SK-N-SH (cell line): ENCODE results near the gene PGM5. TPM values are rescaled to one million over a fixed set of nuclear protein-coding genes. Genes with fewer than 3 reads are reported as not detected.

ENCODE experiments used
- CTCF ChIA-PET: fragments of 300-600, 350-600 bp; formaldehyde crosslinking; extraction: SDS; loops from one replicate; lab custom pipeline; 2021; lab: Yijun Ruan, JAX
- POLR2A ChIA-PET: fragments of 350-600 bp; sonication (Branson Sonifier 250); formaldehyde crosslinking; extraction: SDS; loops from one replicate; lab custom pipeline; 2020; ENCODE audit warnings: antibody characterized with exemption, inconsistent platforms; lab: Yijun Ruan, JAX
- DNase-seq: peaks from one replicate; pipeline ENCODE4 v3.0.0; 2012
- H2AFZ ChIP-seq: fragments of 200-600 bp; sonication (generic); 2 replicates; pipeline ENCODE4 v1.8.1; 2016; ENCODE audit warnings: antibody characterized with exemption, mild to moderate bottlenecking, low read depth
- H3F3A ChIP-seq: fragments of 200-600 bp; sonication (generic); replicated peaks from 2 replicates; pipeline ENCODE3; 2016; ENCODE audit warnings: antibody characterized with exemption, mild to moderate bottlenecking; ENCODE audit not compliant: insufficient read depth
- H3K27ac ChIP-seq, 2 experiments: fragments of 200-500 bp in 1 of 2; fragments of 200-600 bp in 1 of 2; sonication (Bioruptor generic) in 1 of 2; sonication (generic), shearing (Covaris generic) in 1 of 2; 2 replicates each; pipeline versions ENCODE4 v1.5.1 to v1.6.1; 2014 to 2016; ENCODE audit warnings: low read depth in 2 of 2, inconsistent platforms in 1 of 2, low read length in 1 of 2, mild to moderate bottlenecking in 1 of 2, mixed read lengths in 1 of 2
- H3K27me3 ChIP-seq: fragments of 200-600 bp; sonication (generic), shearing (Covaris generic); 2 replicates; pipeline ENCODE4 v1.6.1; 2016; ENCODE audit warnings: mixed run types; ENCODE audit not compliant: insufficient read depth
- H3K36me3 ChIP-seq, 2 experiments: fragments of 200-500 bp in 1 of 2; fragments of 200-600 bp in 1 of 2; sonication (Bioruptor generic) in 1 of 2; sonication (generic) in 1 of 2; replicated peaks in 1 of 2; 2 replicates each; pipeline versions ENCODE3 to v1.5.1; 2014 to 2016; ENCODE audit warnings: low read length in 1 of 2, mild to moderate bottlenecking in 1 of 2; ENCODE audit not compliant: insufficient read depth in 2 of 2, control insufficient read depth in 1 of 2
- H3K4me1 ChIP-seq, 2 experiments: fragments of 200-500 bp in 1 of 2; fragments of 200-600 bp in 1 of 2; sonication (Bioruptor generic) in 1 of 2; sonication (generic), shearing (Covaris generic) in 1 of 2; 2 replicates each; pipeline versions ENCODE4 v1.5.1 to v1.6.1; 2014 to 2016; ENCODE audit warnings: low read depth in 1 of 2, low read length in 1 of 2, mixed run types in 1 of 2; ENCODE audit not compliant: insufficient read depth in 2 of 2, control insufficient read depth in 1 of 2
- H3K4me2 ChIP-seq: fragments of 200-600 bp; sonication (generic), shearing (Covaris generic); 2 replicates; pipeline ENCODE4 v1.6.1; 2017; ENCODE audit warnings: mixed run types
- H3K4me3 ChIP-seq, 2 experiments: fragments of 200-500 bp in 1 of 2; fragments of 200-600 bp in 1 of 2; sonication (Bioruptor generic) in 1 of 2; sonication (generic), shearing (Covaris generic) in 1 of 2; 2 replicates each; pipeline versions ENCODE4 v1.5.1 to v1.8.1; 2014 to 2016; ENCODE audit warnings: low read depth in 2 of 2, inconsistent platforms in 1 of 2, low read length in 1 of 2, mild to moderate bottlenecking in 1 of 2, mixed read lengths in 1 of 2, moderate library complexity in 1 of 2
- H3K79me2 ChIP-seq: fragments of 200-600 bp; sonication (generic); 2 replicates; pipeline ENCODE4 v1.8.1; 2017; ENCODE audit warnings: mild to moderate bottlenecking; ENCODE audit not compliant: insufficient read depth
- H3K9ac ChIP-seq: fragments of 200-600 bp; sonication (generic); 2 replicates; pipeline ENCODE4 v1.6.1; 2017; ENCODE audit warnings: mixed run types
- H3K9me2 ChIP-seq: fragments of 200-600 bp; sonication (generic); 2 replicates; pipeline ENCODE4 v1.6.1; 2017; ENCODE audit warnings: mixed run types
- H3K9me3 ChIP-seq: fragments of 200-600 bp; sonication (generic); 2 replicates; pipeline ENCODE4 v1.6.1; 2017; ENCODE audit warnings: mixed run types, mild to moderate bottlenecking, moderate library complexity
- H4K20me1 ChIP-seq: fragments of 200-600 bp; sonication (generic); 2 replicates; pipeline ENCODE4 v1.6.1; 2017; ENCODE audit warnings: mild to moderate bottlenecking, mixed run types; ENCODE audit not compliant: insufficient read depth
- EZH2phosphoT487 ChIP-seq: fragments of 200-600 bp; sonication (generic); IDR thresholded peaks from 2 replicates; pipeline ENCODE4 v1.6.1; 2017; ENCODE audit warnings: low read depth, mixed run types, mild to moderate bottlenecking, antibody characterized with exemption, moderate library complexity, borderline replicate concordance
- FOXJ3 ChIP-seq: sonication (generic); formaldehyde crosslinking; IDR thresholded peaks from 2 replicates; pipeline ENCODE4 v1.5.1; 2020; ENCODE audit warnings: mild to moderate bottlenecking, missing genetic modification reagents
- FOXM1 ChIP-seq: IDR thresholded peaks from 2 replicates; pipeline ENCODE4 v1.4.0; 2012; ENCODE audit warnings: low read depth, mild to moderate bottlenecking
- GABPA ChIP-seq: IDR thresholded peaks from 2 replicates; pipeline ENCODE4 v1.4.0; 2012; ENCODE audit warnings: low read depth, mild to moderate bottlenecking
- JUND ChIP-seq: IDR thresholded peaks from 2 replicates; pipeline ENCODE4 v1.4.0; 2012
- MXI1 ChIP-seq: IDR thresholded peaks from 2 replicates; pipeline ENCODE4 v1.6.1; 2012; ENCODE audit warnings: mild to moderate bottlenecking, low read depth, low read length, improper control_type of control experiment
- NFIC ChIP-seq: IDR thresholded peaks from 2 replicates; pipeline ENCODE4 v1.4.0; 2012; ENCODE audit warnings: borderline replicate concordance
- POLR2AphosphoS5 ChIP-seq: IDR thresholded peaks from 2 replicates; pipeline ENCODE4 v1.6.1; 2012; ENCODE audit warnings: low read depth, low read length
- RAD21 ChIP-seq: IDR thresholded peaks from 2 replicates; pipeline ENCODE4 v1.6.1; 2012; ENCODE audit warnings: mild to moderate bottlenecking, low read length
- RFX5 ChIP-seq: IDR thresholded peaks from 2 replicates; pipeline ENCODE4 v1.6.1; 2012; ENCODE audit warnings: mild to moderate bottlenecking, improper control_type of control experiment, low read length
- RXRA ChIP-seq: IDR thresholded peaks from 2 replicates; pipeline ENCODE4 v1.4.0; 2012; ENCODE audit warnings: low read depth, mild to moderate bottlenecking, borderline replicate concordance
- SMC3 ChIP-seq: IDR thresholded peaks from 2 replicates; pipeline ENCODE4 v1.6.1; 2012; ENCODE audit warnings: low read depth, low read length, improper control_type of control experiment
- TAF1 ChIP-seq: IDR thresholded peaks from 2 replicates; pipeline ENCODE4 v1.6.1; 2012; ENCODE audit warnings: low read depth, mild to moderate bottlenecking, low read length, moderate library complexity, borderline replicate concordance
- YY1 ChIP-seq: IDR thresholded peaks from 2 replicates; pipeline ENCODE4 v1.4.0; 2012; ENCODE audit warnings: low read depth, mild to moderate bottlenecking
- WGBS: methylation state at CpG from one replicate; pipeline ENCODE4 v1.1.6; 2017; ENCODE audit warnings: low lambda C conversion rate; 5-methylcytosine and 5-hydroxymethylcytosine counted together
- polyA plus RNA-seq, 3 experiments: library from polyadenylated mRNA; depleted of rRNA; stranded (reverse); fragments of >200 nt; gene quantifications; 2 replicates each; pipeline ENCODE4 v1.2.3, GENCODE V29; 2012
- TF ChIP-seq, protein P1 (sequence below): IDR thresholded peaks from 2 replicates; pipeline ENCODE4 v1.4.0; 2012; ENCODE audit warnings: low read depth, borderline replicate concordance
- TF ChIP-seq, protein P2 (sequence below): IDR thresholded peaks from 2 replicates; pipeline ENCODE4 v1.4.0; 2012; ENCODE audit warnings: low read depth, borderline replicate concordance
- TF ChIP-seq, protein P3 (sequence below): fragments of 150-350 bp; IDR thresholded peaks from 2 replicates; pipeline ENCODE4 v1.6.1; 2017; ENCODE audit warnings: antibody characterized with exemption, low read length, low read depth, borderline replicate concordance
- TF ChIP-seq, protein P4 (sequence below): fragments of 150-350 bp; IDR thresholded peaks from 2 replicates; pipeline ENCODE4 v1.6.1; 2016; ENCODE audit warnings: mild to moderate bottlenecking, low read depth, low read length
- TF ChIP-seq, protein P5 (sequence below): IDR thresholded peaks from 2 replicates; pipeline ENCODE4; 2012

PGM5 gene
- polyA plus RNA-seq, 1 of the 3 experiments (the other 2 are of a cell fraction) = not detected

DNA sequence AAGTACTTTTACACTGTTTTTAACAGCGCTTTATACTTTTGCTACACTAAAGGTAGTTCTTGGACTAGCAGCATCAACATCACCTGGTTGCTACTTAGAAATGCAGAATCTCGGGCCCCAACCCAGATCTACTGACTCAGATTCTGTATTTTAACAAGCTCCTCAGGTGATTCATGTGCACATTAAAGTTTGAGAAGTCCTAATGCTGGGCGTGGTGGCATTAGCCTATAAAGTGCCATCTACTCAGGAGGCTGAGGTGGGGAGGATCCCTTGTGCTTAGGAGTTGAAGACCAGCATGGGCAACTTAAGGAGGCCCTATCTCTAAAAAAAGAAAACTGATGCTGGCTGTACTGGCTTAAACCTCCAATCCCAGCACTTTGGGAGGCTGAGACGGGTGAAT lies 157.6 kb downstream of the PGM5 start:
- no peaks in the 10 kb centered on the region for H3K36me3 ChIP-seq
- H2AFZ ChIP-seq = no peak overlapping the region
- no peaks in the 10 kb centered on the region for H3K79me2 ChIP-seq
- no peaks in the 10 kb centered on the region for H3K9me2 ChIP-seq
- WGBS = 4% methylated on average over 4 of the region's 4 CpGs
- H3F3A ChIP-seq = no peaks in the 10 kb centered on the region
- no peaks in the 10 kb centered on the region for H4K20me1 ChIP-seq
- H3K4me3 ChIP-seq = no peak overlapping the region
- H3K9me3 ChIP-seq = no peaks in the 10 kb centered on the region
- no peak overlapping the region for H3K4me2 ChIP-seq
- no peaks in the 10 kb centered on the region for H3K4me1 ChIP-seq
- H3K27me3 ChIP-seq = peaks cover 7% of the 10 kb centered on the region; the same call in 1 of the 2 replicates
- ChIA-PET CTCF (no interaction called here), POLR2A (no interaction called here)
- TF ChIP-seq MXI1 = no peak
- TF ChIP-seq EZH2phosphoT487 = no peak
- no peak for TF ChIP-seq RXRA
- TF ChIP-seq, protein P1, sequence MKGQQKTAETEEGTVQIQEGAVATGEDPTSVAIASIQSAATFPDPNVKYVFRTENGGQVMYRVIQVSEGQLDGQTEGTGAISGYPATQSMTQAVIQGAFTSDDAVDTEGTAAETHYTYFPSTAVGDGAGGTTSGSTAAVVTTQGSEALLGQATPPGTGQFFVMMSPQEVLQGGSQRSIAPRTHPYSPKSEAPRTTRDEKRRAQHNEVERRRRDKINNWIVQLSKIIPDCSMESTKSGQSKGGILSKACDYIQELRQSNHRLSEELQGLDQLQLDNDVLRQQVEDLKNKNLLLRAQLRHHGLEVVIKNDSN = no peak
- TF ChIP-seq, protein P2, sequence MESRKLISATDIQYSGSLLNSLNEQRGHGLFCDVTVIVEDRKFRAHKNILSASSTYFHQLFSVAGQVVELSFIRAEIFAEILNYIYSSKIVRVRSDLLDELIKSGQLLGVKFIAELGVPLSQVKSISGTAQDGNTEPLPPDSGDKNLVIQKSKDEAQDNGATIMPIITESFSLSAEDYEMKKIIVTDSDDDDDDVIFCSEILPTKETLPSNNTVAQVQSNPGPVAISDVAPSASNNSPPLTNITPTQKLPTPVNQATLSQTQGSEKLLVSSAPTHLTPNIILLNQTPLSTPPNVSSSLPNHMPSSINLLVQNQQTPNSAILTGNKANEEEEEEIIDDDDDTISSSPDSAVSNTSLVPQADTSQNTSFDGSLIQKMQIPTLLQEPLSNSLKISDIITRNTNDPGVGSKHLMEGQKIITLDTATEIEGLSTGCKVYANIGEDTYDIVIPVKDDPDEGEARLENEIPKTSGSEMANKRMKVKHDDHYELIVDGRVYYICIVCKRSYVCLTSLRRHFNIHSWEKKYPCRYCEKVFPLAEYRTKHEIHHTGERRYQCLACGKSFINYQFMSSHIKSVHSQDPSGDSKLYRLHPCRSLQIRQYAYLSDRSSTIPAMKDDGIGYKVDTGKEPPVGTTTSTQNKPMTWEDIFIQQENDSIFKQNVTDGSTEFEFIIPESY = no peak
- no peak for TF ChIP-seq RAD21
- no peak overlapping the region for H3K9ac ChIP-seq
- DNase-seq = no peak
- H3K27ac ChIP-seq = no peak overlapping the region

DNA sequence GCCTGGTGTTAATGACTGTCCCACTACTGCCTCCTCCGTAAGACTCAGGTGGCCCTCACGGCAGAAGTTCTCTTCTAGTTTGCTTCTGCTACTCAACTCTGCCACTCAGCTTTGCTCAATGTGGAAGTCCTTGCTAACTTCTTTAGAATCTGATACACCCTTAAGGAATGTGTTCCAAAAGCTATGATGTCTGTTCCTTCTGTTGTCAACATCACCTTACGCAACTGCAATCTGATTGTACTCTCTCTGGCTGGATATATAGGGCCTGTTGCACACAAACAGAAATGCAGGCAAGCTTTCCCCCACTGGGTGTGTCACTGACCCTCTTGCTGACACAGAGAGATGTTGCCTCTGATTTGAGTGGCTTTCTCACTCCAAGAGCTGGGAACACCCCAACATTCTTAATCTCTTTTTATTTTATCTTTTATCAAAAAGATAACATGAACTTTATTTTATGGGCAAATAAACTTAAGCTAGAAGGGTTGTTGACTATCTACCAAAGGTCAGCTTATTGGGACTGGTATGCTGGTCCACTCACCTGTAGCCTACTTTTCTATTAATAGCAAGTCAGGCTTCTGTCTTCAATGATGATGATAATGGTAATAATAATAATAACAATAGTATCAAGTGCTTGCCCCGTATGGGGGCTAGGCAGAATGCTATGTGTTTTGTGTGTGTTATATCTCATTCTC lies 159.1 kb downstream of the PGM5 start:
- Histone ChIP-seq H3K4me3 (no peak overlapping the region), H4K20me1 (no peaks in the 10 kb centered on the region), H3K27ac (no peak overlapping the region), H2AFZ (no peak overlapping the region), H3F3A (no peaks in the 10 kb centered on the region), H3K27me3 (no peaks in the 10 kb centered on the region), H3K4me1 (no peaks in the 10 kb centered on the region), H3K9ac (no peak overlapping the region), H3K9me3 (no peaks in the 10 kb centered on the region), H3K4me2 (no peak overlapping the region), H3K36me3 (no peaks in the 10 kb centered on the region), H3K79me2 (no peaks in the 10 kb centered on the region), H3K9me2 (no peaks in the 10 kb centered on the region)
- CTCF ChIA-PET = interaction anchor here (1.2 kb wide), 1 partner anchor 11 kb away, joined by 4 read pairs; no protein-coding TSS in a partner anchor
- POLR2A ChIA-PET = no interaction called here
- WGBS = 11% methylated on average over 4 of the region's 4 CpGs
- DNase-seq = no peak
- no peak for TF ChIP-seq RXRA
- TF ChIP-seq, protein P3, sequence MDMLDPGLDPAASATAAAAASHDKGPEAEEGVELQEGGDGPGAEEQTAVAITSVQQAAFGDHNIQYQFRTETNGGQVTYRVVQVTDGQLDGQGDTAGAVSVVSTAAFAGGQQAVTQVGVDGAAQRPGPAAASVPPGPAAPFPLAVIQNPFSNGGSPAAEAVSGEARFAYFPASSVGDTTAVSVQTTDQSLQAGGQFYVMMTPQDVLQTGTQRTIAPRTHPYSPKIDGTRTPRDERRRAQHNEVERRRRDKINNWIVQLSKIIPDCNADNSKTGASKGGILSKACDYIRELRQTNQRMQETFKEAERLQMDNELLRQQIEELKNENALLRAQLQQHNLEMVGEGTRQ = no peak
- TF ChIP-seq FOXM1 = no peak
- TF ChIP-seq, protein P2 = no peak
- TF ChIP-seq EZH2phosphoT487 = no peak
- TF ChIP-seq, protein P4, sequence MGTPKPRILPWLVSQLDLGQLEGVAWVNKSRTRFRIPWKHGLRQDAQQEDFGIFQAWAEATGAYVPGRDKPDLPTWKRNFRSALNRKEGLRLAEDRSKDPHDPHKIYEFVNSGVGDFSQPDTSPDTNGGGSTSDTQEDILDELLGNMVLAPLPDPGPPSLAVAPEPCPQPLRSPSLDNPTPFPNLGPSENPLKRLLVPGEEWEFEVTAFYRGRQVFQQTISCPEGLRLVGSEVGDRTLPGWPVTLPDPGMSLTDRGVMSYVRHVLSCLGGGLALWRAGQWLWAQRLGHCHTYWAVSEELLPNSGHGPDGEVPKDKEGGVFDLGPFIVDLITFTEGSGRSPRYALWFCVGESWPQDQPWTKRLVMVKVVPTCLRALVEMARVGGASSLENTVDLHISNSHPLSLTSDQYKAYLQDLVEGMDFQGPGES = no peak
- TF ChIP-seq FOXJ3 = no peak
- TF ChIP-seq POLR2AphosphoS5 = no peak
- no peak for TF ChIP-seq YY1
- no peak for TF ChIP-seq TAF1
- no peak for TF ChIP-seq JUND
- TF ChIP-seq, protein P5, sequence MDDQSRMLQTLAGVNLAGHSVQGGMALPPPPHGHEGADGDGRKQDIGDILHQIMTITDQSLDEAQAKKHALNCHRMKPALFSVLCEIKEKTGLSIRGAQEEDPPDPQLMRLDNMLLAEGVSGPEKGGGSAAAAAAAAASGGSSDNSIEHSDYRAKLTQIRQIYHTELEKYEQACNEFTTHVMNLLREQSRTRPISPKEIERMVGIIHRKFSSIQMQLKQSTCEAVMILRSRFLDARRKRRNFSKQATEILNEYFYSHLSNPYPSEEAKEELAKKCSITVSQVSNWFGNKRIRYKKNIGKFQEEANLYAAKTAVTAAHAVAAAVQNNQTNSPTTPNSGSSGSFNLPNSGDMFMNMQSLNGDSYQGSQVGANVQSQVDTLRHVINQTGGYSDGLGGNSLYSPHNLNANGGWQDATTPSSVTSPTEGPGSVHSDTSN = no peak
- no peak for TF ChIP-seq GABPA
- TF ChIP-seq NFIC = no peak
- no peak for TF ChIP-seq RAD21
- TF ChIP-seq SMC3 = no peak
- TF ChIP-seq RFX5 = no peak
